Effector memory CD4-positive, alpha-beta T cell (primary cell): ENCODE results near the gene ILKAP.

Experiments
- DNase-seq, 3 donors: peaks; one replicate each; pipeline ENCODE4 v3.0.0-alpha.2; 2020
- H3K27ac ChIP-seq: 2 replicates; pipeline ENCODE4 v1.7.0; 2013; ENCODE audit warnings: mild to moderate bottlenecking, low read length, moderate library complexity; ENCODE audit not compliant: insufficient read depth, poor library complexity, severe bottlenecking
- H3K27me3 ChIP-seq: replicated peaks from 2 replicates; pipeline ENCODE4 v1.7.0; 2013; ENCODE audit warnings: mild to moderate bottlenecking, low read length; ENCODE audit not compliant: insufficient read depth, control insufficient read depth, poor library complexity, severe bottlenecking
- H3K36me3 ChIP-seq: 2 replicates; pipeline ENCODE4 v1.7.0; 2013; ENCODE audit warnings: mild to moderate bottlenecking, low read length, moderate library complexity; ENCODE audit not compliant: control insufficient read depth, insufficient read depth
- H3K4me1 ChIP-seq: 2 replicates; pipeline ENCODE4 v1.7.0; 2013; ENCODE audit warnings: low read length, mild to moderate bottlenecking; ENCODE audit not compliant: control insufficient read depth, insufficient read depth, poor library complexity, severe bottlenecking
- H3K4me3 ChIP-seq: 2 replicates; pipeline ENCODE4 v1.7.0; 2013; ENCODE audit warnings: low read length, low read depth, mild to moderate bottlenecking; ENCODE audit not compliant: insufficient read depth, poor library complexity, severe bottlenecking
- H3K9me3 ChIP-seq: 2 replicates; pipeline ENCODE4 v1.7.0; 2013; ENCODE audit warnings: mild to moderate bottlenecking, low read length, moderate library complexity; ENCODE audit not compliant: control insufficient read depth

ILKAP gene

DNA sequence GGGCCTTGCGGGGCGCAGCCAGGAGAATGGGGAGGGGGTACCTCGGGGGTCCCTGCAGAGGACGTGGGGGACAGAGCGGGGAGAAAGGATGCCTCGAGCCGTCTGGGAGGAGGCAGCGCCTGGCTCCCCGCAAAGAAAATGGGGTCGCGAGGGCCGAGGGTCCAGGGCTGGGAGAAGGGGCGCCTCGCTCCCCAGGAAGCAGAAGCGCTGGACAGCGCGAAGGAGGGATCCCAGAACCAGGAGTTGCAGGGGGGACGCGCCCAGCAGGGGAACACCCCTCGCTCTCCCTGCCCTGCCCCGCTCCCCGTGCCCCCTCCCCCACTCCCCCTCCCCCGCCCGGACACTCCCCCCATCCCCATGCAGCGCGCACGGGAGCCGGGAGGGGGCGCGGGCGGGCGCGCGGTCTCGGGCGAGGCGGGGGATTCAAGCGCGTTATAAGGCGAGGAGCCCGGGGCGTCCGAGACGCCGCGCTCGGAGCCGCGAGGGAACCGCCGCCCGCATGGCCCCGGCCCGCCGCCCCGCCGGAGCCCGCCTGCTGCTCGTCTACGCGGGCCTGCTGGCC, 44.9 kb downstream of the ILKAP start, which contains the start of gene ERFE:
Gene ERFE (plus strand): TSS at position 462 of the 562 bp plus-strand sequence. CDS start 38 bp downstream, at position 500.
- Histone ChIP-seq H3K9me3 (no peaks in the 10 kb centered on the region), H3K4me3 (peak within 1 kb of the TSS; percentile 29), H3K27me3 (peaks cover 17% of the 10 kb centered on the region), H3K4me1 (peaks cover 5% of the 10 kb centered on the region), H3K36me3 (no peaks in the 10 kb centered on the region), H3K27ac (no peak within 1 kb of the TSS)
- peak in 1 of 3 donors; percentile 6 for DNase-seq

DNA sequence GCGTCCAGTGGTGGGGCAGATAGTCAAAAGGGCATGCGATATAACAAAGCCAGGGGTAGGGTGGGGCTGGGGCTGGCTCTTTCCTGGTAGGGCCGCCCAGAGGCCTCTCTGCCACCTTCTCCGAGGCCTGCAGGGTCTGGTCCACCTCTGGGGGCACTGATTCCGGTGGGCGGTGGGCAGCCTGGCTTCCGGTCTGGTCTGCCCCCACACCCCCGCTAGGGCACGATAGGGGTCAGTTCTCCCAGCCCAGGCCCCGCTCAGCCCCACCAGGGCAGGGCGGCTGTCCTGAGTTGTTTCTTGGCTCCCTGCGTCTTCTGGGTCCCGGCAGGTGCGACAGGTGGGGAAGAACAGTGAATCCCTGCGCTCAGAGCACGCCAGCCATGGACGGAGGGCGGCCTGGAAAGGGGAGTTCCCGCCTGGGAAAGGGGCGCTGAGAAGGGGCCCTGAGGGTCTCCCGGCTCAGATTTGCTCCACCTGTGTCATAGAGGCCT, 45.4 kb downstream of the ILKAP start:
- no peak overlapping the region for H3K27ac ChIP-seq
- no peaks in the 10 kb centered on the region for H3K9me3 ChIP-seq
- peaks cover 17% of the 10 kb centered on the region for H3K27me3 ChIP-seq
- H3K36me3 ChIP-seq: no peaks in the 10 kb centered on the region
- no peak for DNase-seq
- H3K4me1 ChIP-seq: peaks cover 5% of the 10 kb centered on the region
- no peak overlapping the region for H3K4me3 ChIP-seq

DNA sequence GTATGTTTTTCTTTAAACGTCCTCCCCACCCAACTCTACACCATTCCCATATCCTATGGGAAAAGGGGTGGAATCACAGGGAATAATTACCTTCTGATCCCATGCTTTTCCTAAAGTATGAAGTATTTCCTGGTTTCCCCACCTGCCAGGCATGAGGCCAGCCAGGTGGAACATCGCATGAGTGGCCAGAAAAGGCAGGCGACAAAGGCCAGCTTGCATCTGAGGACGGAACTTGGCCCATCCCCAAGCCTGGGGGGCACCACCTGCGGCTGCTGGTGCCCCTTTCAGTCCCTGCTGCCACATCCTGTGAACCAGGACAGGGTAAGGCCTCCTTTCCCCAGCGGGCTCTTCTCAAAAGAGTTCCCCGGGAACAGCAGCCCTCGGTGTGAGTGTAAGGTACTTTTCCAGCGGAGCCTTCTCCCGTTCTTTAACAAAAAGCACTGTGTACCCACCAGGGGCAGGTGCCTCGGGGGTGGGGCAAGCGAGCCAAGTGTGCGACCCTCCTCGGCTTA, 45.9 kb downstream of the ILKAP start:
- DNase-seq: no peak
- H3K27ac ChIP-seq: no peak overlapping the region
- peaks cover 17% of the 10 kb centered on the region for H3K27me3 ChIP-seq
- H3K36me3 ChIP-seq: no peaks in the 10 kb centered on the region
- no peak overlapping the region for H3K4me3 ChIP-seq
- peaks cover 5% of the 10 kb centered on the region for H3K4me1 ChIP-seq
- no peaks in the 10 kb centered on the region for H3K9me3 ChIP-seq

DNA sequence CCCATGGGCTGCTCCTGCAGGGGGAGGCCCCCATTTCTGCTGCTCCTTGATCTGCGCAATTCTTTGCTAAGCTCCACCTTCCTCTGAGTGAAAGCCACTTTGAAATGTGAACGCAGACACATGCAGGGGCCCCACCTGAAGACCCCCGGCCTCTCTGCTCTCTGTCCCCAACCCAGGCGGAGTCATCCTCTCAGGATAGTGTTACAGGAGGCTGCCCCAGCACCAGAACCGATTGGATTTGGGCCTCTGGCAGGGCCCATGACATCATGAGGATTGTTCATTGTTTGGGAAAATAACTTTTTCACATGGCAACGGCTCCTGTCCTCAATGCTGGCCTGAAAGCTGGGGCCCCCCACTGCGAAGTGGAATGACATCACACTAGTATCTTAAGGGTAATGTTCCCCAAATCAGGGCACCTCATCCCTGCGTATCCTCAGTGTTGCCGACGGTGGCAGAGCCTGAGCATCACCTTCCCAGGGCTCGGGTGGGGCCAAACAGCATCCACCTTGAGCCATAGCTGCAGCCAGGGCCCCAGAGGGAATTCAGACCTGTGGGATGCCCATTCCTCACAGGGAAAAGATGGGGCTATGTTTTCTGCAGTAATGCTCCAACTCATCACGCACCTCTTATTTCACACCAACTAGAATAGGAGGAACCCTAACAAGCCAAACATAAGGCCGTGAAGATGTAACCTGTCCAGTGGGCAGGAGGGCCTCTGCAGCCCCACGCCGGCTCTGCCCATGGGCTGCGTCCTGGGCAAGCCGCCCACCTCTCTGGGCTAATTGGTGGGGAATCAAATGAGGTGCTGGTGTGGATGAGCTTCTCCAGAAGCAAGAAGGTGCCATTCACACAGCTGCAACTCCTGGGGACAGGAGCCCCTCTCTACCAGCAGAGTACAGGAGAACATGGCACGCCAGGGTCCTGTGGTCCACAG, 47.5 kb downstream of the ILKAP start:
- Histone ChIP-seq H3K36me3 (no peaks in the 10 kb centered on the region), H3K27me3 (peaks cover 17% of the 10 kb centered on the region), H3K4me3 (no peak overlapping the region), H3K9me3 (no peaks in the 10 kb centered on the region), H3K27ac (no peak overlapping the region), H3K4me1 (peaks cover 5% of the 10 kb centered on the region)
- no peak for DNase-seq

DNA sequence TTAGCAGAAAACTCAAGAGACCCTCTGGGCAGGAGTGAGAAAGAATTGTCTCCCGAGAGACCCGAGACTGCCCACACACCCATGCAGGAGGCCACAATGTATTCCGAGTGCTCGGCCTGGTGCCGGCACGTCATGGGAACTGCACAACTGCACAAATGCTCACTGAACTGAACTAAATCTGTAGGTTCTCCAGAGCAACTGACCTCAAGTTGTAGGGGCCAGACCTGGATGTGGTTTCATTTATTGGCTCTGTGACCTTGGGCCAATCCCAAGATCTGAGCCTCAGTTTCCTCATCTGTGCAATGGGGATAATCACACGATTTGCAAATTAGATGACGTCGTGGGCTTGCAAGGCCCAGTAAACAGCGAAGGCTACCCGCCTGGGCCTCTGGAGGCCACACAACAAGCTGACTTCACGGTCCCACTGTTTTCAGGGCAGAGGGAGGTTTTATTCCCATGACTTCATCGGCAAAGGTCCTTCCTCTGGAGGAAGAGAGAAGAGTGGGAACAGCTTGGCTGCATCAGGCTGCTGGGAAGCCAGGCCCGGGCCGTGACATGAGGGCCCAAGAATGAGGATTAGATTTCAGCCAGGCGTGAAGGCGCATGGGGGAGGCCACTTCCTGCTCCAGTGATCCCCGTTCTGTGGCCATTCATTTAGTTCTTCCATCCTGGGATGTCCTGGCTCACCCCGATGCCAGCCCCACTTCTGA, 48.3 kb downstream of the ILKAP start:
- no peaks in the 10 kb centered on the region for H3K9me3 ChIP-seq
- H3K27ac ChIP-seq: no peak overlapping the region
- H3K4me3 ChIP-seq: no peak overlapping the region
- H3K4me1 ChIP-seq: peaks cover 4% of the 10 kb centered on the region
- H3K27me3 ChIP-seq: peaks cover 11% of the 10 kb centered on the region
- H3K36me3 ChIP-seq: no peaks in the 10 kb centered on the region
- DNase-seq: no peak

DNA sequence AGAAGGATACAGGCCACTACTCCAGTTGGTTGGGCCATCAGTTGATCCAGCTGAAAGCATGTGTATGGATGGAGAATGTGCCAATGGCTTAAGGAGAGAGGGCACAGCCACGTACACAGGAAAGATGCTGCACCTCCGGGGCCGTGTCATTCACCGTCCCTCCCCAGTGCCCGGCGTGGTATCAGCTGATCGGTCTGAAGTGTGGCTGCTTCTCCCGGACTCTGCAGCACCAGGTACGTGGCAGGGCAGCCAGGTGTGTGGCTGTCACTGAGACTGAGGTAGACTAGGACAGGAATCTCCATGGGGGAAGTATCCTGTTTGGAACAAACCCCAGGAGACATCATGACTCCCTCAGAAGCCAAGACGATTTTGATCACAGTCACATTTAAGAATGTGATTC, 48.9 kb downstream of the ILKAP start:
- peaks cover 4% of the 10 kb centered on the region for H3K27me3 ChIP-seq
- H3K4me1 ChIP-seq: no peaks in the 10 kb centered on the region
- H3K4me3 ChIP-seq: no peak overlapping the region
- H3K27ac ChIP-seq: no peak overlapping the region
- no peaks in the 10 kb centered on the region for H3K9me3 ChIP-seq
- H3K36me3 ChIP-seq: no peaks in the 10 kb centered on the region
- DNase-seq: no peak

DNA sequence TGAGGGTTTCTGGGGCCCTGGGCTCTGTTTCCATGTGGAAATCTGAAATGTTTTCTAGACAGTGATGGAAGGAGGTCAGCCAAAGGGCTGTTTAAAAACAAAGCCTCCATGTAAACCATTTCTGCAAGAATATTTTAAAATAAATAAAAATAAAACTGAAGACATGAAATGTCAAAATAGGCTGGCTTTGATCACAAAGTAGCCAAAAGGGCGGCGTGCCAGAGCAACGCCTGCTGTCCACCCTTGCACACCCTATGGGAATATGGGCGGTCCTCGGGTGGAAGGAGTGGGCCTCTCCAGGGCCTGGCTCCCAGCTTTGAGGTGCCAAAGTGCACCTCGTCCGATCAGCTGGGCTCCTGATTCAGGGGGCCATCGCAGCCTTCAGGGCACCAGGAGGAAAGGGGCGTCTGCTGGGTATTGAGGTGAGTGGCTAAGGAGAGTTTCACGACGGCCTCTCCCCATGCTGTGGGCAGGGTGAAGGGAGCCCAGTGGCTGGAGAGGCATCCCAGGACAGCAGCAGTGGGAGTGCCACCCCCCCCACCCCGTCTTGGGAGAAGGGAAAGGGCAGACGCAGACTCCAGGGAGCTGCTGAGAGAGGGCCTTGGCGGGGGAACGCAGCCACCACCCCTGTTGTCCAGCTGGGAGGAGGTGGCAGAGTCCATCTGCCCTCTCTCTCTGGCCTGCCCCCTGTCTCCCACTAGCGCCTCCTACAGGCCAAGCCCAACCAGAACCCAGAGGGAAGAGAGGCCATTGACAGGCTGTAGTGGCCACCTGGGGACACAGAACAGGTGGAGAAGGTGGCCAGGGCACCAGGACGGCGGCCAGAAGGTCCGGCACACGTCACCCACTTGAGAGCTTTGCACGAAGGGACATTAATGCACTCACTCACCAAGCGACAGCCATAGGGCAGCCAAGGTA, 50.5 kb downstream of the ILKAP start:
- Histone ChIP-seq H3K27me3 (no peaks in the 10 kb centered on the region), H3K27ac (no peak overlapping the region), H3K9me3 (no peaks in the 10 kb centered on the region), H3K4me3 (no peak overlapping the region), H3K36me3 (no peaks in the 10 kb centered on the region), H3K4me1 (no peaks in the 10 kb centered on the region)
- DNase-seq: no peak

DNA sequence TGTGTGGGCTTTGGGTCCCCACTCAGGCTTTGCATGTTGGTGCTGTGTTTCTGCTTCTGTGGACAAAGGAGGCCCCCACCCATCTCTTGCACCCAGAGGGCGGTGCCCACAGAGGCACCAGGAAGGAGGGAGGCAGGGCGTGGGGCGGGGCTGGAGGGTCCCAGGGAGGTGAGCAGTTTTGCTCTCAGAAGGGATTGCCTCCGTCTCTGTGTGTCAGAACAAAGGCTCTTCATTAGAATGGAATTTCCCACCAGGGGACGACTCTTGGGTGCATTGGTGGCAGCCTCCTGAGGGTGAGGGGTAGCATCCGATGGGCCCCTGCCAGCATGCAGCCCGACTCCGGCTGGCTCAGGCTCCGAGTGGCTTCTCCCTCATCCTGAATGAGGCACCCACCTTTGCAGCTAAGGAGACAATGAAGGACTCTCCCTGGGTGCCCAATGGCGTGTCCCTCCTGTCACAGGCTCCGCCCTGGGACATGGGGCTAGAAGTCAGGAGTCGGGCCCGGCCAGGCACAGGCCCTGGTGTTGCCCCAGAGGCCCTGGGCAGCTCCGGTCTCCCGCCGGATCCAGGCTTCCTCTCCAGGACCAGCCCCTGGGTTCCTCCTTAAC, 51.8 kb downstream of the ILKAP start:
- H3K27ac ChIP-seq: no peak overlapping the region
- H3K4me3 ChIP-seq: no peak overlapping the region
- H3K4me1 ChIP-seq: no peaks in the 10 kb centered on the region
- DNase-seq: no peak
- H3K36me3 ChIP-seq: no peaks in the 10 kb centered on the region
- no peaks in the 10 kb centered on the region for H3K27me3 ChIP-seq
- H3K9me3 ChIP-seq: no peaks in the 10 kb centered on the region

DNA sequence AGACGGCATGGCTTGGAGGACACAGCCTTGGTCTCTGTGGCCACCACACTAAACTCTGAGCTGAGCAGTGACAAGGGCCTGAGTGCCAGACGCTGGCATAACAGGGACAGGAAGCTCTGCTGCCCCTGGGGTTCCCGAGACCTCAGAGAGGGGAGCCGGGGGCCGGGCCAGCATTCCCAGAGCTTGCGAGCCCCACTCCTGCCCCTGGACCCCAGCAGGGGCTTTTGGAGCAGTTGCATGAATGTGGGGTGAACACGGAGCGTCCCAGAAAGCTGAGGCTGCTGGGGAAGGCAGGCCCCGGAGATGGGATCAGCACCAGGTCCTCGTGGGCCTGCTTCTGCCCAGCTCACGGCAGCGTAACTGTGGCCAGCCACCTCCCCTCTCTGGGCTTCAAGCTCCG, 52.3 kb downstream of the ILKAP start:
- Histone ChIP-seq H3K4me3 (no peak overlapping the region), H3K9me3 (no peaks in the 10 kb centered on the region), H3K36me3 (no peaks in the 10 kb centered on the region), H3K4me1 (no peaks in the 10 kb centered on the region), H3K27me3 (no peaks in the 10 kb centered on the region), H3K27ac (no peak overlapping the region)
- no peak for DNase-seq
